DMS53 (cell line): ENCODE measurements around the gene MRPL44.
"Not testable (repeated sequence)": the region's sequence is repeated elsewhere in the genome, so short reads cannot be mapped to it uniquely, and the experiment has no call there.

Experiments used
- DNase-seq: peaks from one replicate; lab custom pipeline; 2025; lab: John Stamatoyannopoulos, UW

The MRPL44 gene

DNA sequence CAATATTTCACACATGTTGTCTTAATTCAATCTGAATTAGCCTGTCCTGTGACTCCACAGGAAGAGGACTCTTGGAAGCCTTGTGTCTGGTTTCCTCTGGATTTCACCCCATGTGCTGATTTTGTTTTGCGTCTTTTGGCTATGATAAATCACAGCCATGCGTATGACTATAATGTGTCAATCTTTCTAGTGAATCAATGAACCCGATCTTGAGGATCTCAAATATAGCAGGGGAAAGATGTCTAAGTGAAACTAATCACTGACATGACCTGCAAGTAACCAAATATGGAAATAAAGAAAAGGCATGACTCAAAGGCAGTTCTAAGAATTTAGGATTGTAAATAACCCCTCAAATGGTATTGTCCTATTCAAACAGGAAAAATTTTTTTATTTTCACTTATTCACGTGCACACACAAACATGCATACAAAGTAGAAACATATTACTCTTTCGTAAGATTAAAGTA, 20.4 kb upstream of the MRPL44 start:
- no peak for DNase-seq

DNA sequence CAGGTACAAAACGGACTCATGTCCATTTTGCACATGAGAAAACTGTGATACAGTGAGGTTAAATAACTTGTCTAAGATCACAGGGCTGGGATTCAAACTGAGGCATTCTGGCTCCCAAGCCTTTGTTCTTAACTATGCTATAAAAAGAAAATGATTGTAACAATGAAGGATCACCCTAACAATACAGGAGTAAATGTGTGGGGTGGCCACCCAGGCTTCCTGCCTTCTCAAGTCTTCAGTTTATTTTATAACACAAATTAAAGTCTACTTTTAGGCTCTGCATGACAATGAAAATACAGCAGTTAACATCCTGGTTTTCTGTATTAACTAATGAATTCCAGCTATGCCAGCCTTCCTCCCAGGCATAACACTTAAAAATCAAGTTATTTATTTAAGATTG, 19.7 kb upstream of the MRPL44 start:
- no peak for DNase-seq

DNA sequence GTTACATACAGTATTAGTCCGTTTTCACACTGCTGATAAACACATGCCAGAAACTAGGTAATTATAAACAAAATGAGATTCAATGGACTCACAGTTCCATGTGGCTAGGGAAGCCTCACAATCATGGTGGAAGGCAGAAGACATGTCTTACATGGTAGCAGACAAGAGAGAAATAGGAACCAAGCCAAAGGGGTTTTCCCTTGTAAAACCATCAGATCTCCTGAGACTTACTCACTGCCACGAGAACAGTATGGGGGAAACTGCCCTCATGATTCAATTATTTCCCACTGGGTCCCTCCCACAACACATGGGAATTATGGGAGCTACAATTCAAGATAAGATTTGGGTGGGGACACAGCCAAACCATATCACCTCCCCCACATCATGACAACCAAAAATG, 17.8 kb upstream of the MRPL44 start:
- DNase-seq = not testable (repeated sequence)

DNA sequence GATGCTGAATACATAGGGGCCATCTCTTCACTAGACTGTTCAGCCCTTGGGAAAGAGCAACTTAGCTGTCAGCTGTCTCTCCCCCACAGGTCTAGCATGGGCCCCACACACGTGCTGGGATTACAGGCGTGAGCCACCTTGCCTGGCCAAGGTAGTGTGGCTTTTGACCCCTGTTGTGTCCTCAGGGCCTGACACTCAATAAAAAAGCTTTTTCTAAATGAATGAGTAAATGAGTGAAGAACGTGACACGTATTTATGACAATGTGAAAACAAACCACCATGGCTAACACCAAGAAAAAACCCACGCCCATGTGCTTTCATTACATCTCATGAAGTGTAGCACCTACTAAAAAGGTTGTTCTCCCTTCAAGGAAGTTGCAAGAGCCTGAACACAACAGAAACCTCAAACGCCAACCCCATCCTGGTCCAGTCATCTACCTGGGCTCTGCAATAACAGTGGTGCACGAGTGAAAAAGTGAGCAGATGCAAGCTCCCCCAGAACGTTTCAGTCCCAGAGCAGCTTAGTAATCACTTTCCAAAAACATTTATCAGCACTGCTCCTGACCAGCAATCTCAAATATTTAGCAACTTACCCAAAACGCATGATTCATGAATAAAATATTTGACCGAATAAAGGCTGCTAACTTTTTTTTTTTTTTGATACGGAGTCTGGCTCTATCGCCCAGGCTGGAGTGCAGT, 15.5 kb upstream of the MRPL44 start:
- DNase-seq = no peak

DNA sequence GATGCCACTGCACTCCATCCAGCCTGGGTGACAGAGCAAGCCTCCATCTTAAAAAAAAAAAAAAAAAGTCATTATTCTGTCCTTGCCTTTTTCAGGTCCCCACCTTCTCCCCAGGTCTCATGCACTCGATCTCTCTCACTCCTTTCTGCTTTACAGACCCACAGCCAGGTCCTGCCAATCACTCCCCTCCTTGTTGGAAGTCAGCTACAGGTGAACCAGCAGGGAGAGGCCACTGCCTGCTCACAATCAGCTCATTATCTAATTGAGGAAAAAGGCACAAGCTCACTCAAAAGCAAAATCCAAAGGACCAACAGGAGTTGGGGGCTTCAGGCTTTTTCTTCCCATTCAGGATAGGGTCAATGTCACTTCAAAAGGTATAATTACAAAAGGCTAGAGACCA, 14.1 kb upstream of the MRPL44 start:
- DNase-seq = no peak

DNA sequence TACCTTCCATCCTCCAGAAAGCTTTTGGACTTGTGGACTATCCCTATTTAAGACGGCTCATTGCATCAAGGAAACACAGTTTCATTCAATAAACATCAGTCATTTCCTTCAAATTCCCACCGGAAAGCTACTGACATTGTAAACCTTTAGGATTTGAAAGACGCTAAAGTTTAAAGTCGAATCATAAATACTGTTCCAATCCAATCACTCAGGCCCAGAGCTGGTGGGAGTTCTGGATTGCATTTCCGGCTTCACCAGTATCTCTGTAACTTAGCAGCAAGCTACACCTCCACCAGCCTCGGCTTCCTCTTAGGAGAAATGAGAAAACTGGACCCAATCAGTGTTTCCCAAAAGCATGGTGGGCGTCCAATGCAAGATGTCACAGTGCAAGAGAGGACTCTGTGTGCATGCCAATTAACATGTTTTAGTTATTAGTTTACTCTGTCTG, 13.7 kb upstream of the MRPL44 start:
- DNase-seq = no peak

DNA sequence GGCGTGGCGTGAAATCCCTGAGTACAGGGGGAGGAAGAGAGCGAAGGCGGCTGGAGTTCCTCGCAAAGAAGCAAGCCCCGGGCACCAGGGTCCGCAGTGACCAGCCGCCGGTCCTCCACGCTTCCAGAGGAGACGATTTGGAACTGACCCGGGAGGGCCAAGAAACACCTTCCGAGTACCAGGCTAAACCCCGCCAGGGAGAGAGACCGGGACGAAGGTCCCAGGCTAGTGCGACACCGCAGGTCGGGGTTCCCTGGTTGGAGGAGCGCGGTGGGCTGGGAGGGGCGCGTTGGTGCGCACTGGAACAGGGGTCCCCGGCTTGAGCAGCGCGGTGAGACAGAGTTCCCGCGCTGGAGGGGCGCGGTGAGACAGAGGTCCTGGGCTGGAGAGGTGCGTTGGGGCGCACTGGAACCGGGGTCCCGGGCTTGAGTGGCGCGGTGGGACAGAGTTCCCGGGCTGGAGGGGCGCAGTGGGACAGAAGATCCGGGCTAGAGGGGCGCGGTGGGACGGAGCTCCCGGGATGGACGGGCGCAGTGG, 13.0 kb upstream of the MRPL44 start:
- DNase-seq = no peak

DNA sequence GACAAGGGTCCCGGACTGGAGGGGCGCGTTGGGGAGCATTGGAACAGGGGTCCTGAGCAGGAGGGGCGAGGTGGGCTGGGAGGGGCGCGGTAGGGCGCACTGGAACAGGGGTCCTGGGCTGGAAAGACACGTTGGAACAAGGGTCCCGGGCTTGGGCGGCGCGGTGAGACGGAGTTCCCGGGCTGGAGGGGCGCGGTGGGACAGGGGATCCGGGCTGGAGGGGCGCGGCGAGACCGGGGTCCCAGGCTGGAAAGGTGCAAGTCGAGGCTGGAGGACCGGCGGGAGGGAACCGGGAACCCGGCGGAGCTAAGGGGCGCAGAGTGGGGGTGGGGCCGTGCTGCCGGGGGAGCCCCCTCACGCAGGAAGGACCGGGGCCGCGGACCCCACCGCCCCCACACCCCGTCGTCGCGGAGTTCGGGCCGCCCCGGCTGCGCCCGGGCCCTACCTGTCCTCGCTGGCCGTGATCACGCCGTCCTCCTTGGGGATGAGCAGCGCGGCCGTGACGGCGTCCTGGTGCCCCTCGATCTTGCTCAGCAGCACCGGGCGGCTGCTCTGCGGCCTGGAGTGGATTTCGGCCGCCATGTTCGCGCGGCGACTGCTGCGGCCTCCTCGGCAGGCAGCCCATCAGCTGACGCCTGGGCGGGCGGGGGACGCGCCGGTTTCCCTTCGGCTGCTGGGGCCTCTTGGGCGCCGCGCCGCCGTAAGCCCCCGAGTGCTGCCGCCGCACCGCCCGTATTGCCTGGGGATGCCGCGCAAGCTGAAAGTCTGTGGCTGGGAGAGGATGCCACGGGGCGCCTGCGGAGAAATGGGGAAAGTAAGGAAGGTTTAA, 12.3 kb upstream of the MRPL44 start, which contains the start of gene WDFY1:
TSS of gene WDFY1 (minus strand) at position 633 of the 829 bp plus-strand sequence. CDS start at position 582, 51 bp downstream.
- peak; percentile 87 for DNase-seq

DNA sequence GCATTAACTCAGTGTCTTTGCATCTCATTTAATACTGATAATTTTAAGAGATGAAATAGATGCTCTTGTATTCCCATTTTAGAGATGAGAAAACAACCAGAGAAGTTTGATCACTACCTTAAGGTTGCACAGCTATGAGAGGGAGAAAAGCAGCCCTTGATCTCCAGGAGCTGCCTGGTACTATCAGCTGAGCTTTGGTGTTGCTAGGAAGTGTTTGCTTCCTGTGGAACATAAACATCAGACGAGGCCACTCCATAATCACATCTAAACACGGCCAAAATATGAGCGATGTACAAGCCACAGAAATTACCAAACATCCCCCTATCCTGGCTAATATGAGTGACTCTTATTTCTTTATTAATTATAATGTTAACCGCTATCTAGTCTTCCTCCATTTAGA, 11.5 kb upstream of the MRPL44 start:
- peak; percentile 6 for DNase-seq

DNA sequence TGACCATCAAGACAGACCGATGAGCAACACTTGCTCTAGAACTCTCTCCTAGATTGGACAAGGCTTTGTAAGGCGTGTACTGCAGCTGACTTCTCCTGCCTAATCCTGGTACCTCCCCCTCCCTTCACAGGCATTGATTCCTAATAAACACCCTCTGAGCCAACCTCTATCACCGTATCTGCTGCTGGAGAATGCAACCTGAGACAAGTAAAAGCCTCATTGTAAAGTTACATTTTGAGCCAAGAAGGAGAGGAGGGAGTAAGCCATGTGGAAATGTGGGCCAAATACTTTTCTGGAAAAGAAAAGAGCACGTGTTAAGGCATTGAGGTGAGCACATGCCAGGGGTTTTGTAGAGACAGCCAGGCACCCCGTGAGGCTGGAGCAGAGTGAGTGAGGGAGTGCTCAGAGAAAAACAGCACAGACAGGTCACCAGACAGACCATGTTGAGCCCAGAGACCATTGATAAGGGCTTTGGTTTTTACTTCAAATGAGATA, 9.5 kb upstream of the MRPL44 start:
- DNase-seq = no peak

DNA sequence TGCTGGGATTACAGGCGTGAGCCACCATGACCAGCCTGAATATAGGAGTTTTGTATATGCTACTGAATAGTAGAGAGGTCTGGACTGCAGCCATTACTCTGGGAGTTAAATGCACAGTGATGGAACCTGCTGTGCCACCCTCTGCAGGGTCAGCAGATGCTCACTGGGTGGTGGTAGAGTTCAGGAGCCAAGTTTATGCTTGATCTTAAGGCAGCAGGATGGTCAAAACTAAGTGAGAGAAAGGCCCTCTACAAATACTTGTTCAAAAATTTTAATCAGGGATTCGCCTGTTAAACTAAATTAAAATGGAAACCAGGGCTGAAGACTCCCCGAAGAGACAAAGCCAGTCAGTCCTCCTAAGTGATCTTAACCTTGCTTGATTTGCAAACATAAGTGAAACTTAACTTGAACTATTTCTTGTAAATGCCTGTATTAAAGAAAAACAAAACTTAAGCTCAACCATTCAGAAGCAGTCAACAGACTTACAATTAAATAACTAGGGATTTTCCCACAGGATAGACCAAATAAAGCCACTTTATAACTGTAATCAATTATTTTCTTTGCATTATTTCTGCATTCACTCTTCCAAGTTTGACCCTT, 7.9 kb upstream of the MRPL44 start:
- peak; percentile 3 for DNase-seq

DNA sequence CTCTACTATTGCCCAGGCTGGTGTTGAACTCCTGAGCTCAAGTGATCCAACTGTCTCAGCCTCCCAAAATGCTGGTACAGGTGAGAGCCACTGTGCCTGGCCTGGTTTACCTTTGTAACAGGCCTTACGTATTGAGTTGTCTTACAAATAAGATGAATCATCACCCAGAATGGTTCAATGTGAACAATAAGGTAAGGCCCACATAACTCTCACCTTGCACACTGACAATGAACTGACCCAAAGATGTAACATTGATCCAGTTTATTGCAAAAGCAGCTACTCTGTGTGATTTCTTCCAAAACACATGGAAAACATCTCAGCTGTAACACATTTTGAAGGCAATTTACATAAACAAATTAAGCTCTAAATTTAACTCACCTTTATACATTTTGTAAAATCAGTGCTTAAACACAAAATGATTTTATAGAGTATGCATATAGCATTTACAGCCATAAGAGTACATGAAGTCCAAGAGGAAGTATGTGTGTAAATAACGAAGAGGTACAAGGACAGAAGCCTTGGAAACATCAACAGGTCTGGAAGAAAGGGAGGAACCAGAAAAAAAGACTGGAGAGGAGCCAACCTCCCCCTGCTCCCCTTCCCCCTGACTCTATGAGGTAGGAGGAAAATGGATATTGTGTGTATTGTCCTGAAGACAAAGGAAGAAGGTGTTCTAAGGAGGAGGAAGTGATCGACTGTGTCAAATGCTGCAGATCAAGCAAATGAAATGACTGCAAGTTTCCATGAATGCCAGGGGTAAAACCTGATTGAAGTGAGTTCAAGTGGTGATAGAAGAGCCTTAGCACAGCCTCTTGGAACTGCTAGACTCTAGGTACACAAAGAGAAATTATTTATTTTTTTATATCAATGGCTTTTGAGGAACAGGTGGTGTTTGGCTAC, 6.6 kb upstream of the MRPL44 start:
- DNase-seq = peak; percentile 9

DNA sequence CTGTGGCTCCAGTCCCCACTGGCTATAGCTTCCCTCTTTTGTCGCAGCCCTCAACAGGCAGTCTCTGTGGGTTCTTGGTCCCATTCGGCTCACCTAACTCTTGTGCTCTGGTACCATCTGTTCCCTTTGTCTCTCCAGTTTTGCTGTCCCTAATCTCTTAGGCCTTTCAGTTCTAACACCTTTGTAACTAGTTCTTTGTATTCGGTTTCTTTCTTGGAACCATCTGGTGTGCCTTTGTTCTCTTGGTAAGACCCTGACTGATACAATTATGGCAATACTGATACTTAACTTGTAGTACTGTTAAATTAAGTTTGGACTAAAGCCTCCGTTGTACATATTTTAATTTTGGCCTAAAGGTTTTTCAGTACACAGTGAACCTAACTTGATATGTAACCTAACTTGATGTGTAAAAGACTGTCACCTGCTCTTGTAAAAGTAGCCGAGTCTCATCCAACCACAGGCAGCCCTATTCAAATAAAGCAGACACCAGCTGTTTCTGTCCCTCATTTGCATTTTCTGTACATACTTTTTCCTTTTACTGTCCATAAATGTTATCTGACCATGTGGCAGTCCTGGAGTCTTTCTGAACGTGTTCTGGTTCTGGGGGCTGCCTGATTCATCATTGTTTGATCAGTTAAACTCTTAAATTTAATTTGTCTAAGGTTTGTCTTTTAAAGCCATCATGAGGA, 4.8 kb upstream of the MRPL44 start:
- peak; percentile 15 for DNase-seq

DNA sequence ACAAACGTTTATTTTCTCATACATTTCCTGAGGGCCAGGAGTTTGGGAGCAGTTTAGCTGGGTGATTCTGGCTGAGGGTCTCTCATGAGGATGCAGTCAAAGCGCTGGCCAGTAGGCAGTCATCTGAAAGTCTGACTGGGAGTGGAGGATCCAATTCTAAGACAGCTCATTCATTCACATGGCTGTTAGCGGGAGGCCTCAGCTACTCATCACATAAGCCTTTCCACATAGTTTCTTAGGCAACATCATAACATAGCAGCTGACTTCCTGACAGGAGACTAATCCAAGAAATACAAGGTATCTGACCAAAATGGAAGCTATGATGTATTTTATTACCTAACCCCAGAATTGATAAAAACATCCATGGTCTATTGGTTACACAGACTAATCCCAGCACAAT, 2.9 kb upstream of the MRPL44 start:
- peak; percentile 9 for DNase-seq

DNA sequence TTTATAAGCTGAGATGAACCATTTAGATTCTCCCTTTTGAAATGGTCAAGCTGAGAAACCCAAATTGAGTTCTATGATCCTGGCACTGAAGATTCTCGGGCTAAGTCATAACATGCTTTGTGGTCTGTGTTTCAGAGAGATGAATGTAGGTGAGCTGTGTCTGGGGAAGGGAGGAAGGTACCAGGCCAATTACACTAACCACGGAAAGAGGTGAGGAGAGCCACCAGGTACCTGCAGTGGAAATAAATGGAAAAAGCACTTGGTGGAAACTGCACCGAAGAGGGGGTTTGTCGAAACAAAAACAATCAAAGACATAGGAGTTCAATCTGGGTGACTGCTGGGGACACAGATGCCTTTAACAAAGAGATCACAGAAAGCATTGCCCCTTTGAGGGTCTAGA, 963 bp upstream of the MRPL44 start:
- DNase-seq = no peak

DNA sequence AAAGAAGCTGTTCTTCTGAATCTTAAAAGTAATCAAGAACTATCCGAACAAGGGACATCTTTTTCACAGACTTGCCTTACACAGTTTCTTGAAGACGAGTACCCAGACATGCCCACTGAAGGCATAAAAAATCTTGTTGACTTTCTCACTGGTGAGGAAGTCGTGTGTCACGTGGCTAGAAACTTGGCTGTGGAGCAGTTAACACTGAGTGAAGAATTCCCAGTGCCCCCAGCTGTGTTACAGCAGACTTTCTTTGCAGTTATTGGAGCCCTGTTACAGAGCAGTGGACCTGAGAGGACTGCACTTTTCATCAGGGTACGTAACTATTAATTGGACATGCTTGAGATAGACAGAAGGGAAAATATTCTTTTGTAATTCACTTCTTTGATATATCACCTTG, 2.4 kb downstream of the MRPL44 start:
- DNase-seq = no peak

DNA sequence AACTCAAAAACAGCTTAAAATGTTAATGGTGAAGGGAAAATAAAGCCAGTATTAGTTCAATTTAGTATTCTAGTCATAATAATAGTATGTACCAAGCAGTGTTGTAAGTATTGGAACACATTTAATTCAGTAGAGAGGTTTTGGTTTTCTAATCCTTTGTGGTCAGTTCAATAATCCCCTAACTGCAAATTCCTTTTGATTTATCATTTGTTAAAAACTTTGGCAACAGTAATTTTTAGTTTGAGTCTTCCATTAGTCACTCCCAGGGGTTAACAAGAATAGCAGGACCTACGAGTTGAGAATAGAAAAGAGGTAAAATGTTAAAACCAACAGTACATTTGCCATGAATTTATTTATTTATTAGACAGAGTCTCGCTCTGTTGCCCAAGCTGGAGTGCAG, 10.7 kb downstream of the MRPL44 start:
- DNase-seq = no peak

DNA sequence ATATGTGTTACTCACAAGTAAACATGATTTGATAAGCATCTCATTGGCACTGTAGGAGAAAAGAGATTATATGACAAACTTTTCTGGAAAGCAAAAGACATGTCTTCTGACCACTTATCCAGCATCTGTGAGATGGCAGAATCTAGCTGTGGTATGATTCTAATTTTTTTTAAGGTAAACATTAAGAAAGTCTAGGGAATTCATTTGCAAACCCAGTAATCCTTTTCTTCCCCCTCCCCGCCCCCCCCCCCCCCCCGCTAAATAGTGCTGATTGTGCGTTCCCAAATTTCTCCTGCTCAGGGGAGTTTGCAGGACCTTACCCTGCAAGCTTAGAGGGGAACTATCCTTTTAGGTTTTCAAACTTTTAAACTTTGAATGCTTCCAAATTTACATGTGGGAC, 12.1 kb downstream of the MRPL44 start:
- DNase-seq = no peak

DNA sequence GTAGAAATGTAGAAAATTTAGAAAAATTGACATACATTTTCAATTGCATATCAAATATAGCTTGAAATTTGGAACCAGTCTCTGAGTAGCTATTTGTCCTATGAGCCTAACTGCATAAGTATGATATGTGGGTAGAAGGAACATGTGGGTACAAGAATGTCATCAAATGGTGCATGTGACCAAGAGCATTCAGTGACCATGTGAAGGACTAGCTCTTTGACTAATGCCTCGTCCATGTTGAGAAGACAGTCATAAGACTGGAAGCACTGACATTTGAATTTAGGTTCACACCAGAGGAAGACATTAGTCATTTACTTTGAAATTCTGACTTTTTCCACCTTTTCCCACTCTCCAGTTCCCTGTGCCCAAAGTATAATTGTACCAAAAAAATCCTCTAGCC, 12.6 kb downstream of the MRPL44 start:
- DNase-seq = peak; percentile 1

DNA sequence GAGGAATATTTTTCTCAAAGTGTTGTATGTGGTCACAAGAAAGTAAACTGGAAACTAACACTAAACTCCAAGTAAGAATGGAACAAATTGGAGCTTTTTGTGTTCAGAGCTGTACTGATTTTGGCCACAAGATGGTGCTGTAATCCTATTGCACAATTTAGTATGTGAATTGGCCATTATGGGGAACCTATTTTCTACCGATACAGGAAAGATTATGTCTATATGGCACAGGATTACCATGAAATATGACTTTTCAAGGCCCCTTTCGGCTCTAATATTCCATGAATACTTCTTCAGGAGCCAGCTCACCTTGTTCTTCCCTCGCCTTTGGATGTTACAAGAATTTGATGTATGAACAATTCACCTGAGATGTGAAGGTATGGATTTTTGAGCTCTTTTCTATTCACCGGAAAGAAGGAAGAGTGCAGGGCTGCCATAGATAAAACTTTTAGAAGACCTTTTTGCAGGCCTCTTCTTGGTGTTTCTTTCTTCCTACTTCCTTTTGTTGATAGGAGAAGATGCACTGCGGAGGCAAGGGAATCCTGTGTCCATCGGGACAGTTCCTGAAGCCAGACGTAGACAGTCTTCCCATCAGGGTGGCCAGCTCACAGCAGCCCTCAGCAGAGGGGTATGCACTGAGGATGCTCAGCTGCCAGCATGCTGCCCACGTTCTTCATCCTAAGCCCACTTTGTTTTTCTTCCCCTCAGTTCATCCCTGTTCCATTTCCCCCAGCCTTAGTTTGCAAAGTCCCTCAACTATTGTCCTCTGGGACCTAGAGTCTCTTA, 13.3 kb downstream of the MRPL44 start:
- peak; percentile 59 for DNase-seq
